Pons (tissue), 1 donor: ENCODE results near the gene SLC8A1.

Experiments
- DNase-seq: peaks from one replicate; pipeline ENCODE4 v3.0.0-alpha.2; 2016; ENCODE audit warnings: low spot score

The SLC8A1 gene

GRCh38 chr2:40147360-40147759 is 304.5 kb downstream of the SLC8A1 start:
- no peak for DNase-seq

DNA sequence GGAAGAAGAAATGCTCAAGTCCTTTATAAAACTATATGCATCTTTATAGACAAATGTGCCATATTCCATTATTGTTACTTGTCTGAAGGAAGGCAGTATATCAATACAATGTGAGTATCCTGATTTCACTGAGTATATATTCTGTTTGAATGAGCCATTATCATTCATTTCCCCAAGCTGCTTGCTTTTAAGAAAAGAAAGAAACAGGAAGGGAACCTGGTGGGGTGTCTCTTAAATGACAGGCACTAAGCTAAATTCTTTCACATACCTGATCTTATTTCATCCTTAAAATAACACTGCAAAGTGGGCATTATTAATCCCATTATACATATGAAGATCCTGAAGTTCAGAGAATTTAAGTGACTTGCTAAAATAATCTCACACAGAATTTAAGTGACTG is 307.9 kb downstream of the SLC8A1 start:
- no peak for DNase-seq

DNA sequence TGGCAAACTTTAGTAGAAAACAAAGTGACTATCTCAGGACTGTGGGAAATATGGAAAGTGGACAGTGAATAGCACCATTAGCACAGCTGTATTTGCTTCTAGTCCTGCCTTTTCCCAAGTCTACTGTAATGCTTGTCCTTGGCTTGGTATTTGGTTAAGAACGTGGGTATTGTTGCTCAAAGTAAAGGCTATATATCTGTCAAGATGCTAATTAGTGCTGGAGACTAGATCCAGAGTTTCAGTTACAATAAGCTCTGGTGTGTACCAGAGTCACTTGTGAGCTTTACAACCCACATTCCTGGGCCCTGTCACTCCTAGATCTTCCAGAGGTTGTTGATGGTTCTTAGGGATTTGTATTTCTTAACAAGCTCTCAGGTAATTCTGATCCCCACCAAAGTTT is 313.6 kb downstream of the SLC8A1 start:
- no peak for DNase-seq

- no peak for DNase-seq
These were observed 320.7 kb downstream of the SLC8A1 start for GRCh38 chr2:40131081-40131704.

GRCh38 chr2:40130251-40130994 is 321.5 kb downstream of the SLC8A1 start:
- no peak for DNase-seq

- DNase-seq, result no peak
These were observed 322.2 kb downstream of the SLC8A1 start for GRCh38 chr2:40129725-40130124.

DNA sequence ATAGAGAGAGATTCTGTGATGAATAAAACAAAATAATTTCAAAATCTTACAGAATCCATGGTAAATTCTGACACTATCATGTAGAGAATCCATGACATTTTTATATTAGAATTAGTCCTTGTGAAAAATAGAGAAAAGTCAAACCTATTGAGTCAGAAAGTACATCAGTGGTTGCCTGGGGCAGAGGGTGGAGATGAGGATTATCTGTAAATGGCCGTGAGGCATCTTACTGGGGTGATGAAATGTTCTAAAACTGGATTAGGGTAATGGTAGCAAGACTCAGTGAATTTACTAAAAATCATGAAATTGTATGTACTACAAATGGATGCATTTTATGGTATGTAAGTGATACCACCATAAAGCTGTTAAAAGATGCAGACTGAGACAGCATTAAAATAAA is 323.1 kb downstream of the SLC8A1 start:
- no peak for DNase-seq

DNA sequence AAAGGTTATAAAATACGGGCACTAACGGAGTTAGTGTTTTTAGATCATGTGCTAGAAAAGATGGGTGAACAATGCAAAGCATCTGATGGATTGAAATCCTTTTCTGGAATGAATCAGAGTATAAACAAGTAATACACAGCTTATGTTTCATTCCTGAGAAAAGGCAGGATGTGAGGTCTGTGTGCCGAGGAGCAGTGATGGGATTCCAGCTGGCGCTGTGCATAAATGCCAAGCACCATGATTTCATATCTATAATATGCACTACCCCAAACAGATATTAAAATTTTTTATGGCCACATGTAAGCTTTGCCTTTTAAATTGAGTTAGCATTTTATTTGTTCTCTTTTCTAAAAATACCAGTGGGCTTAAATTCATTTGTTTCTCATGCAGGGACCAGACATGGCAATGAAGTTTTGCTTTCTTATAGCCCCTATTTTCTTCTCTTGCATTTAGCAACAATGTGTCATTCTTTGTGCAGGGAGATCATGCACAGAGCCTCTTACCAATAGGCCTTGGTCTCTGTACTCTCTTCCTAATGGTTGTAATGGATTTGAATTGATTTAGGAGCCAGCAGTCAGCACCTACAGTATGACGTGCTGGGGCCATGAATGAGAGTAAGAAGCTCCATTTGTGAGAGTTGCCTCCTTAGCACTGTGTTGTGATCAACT is 323.9 kb downstream of the SLC8A1 start:
- DNase-seq, result no peak

DNA sequence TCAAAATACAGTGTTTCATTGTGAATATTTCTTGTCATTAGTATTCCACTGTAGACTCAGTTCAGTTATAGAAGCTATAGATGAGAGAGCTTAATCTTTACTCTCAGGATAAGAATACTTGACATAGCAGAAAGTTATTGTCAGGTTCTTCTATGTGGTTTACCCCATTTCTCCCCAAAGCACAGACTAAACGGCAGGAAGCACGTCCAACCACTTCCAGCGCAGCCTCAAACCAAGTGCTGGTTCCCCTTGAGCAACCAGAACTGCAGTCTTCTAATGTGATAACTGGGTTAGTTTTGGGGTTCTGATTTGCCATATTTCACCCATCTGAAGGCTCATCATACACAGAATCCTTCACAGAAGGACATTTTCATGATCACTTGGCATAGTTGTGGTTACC is 324.7 kb downstream of the SLC8A1 start:
- no peak for DNase-seq

DNA sequence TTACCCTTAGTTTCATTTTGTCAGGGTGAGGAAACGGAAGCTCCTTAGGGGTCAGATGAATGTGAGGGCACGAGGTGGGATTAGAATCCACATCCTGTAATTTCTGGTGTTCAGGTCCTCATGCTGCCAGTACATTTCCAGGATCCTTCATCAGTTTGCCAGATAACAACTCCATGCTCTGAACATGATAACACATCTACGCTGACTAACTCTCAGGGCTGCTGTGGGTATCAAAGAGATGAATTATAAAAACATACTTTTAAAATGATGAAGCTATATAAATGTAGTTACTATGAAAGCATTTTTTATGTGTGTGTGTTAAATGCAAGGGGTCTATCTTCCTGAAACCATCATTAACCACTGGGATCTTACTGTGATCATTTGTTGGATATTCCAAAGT is 325.9 kb downstream of the SLC8A1 start:
- no peak for DNase-seq

- DNase-seq, result no peak
These were observed 328.1 kb downstream of the SLC8A1 start for GRCh38 chr2:40123746-40124145.

GRCh38 chr2:40123326-40123725 is 328.6 kb downstream of the SLC8A1 start:
- DNase-seq, result no peak

DNA sequence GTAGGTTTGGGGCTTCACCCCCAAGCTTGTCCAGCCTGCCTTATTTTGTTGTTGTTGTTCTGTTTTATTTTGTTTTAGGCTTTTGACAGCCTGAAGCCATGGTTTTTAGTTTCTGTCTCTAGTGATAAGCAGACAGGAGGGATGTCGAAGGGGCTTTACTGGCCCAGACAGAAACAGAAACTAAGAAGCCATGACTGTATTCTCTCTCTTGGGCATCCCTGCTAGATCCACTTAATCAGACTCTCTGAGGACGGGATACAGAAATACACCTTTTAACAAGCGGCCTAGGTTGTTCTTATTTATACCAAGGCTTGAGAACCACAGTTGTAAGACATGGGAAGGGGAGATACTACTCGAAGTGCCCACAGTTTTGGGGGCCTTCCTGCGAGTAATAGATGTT is 330.9 kb downstream of the SLC8A1 start:
- DNase-seq, result no peak

DNA sequence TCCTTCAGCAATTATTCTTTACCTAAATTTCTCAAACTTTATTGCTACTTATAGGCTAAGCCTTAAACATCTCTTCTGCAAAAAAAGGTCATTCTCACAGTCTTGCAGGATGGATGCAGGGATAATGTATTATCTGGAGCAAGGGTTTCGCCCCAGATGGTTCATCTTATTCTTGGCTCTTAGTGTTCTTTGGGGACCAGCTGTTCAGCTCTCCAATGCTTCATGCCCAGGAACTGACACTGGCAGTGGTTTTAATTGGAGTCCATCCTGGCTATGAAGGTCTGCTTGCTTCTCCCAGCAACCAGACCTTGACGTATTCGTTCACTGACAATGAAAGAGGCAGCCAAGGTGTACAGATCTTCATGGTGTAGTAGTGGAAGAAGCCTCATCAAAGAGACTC is 331.9 kb downstream of the SLC8A1 start:
- DNase-seq, result peak; percentile 25

DNA sequence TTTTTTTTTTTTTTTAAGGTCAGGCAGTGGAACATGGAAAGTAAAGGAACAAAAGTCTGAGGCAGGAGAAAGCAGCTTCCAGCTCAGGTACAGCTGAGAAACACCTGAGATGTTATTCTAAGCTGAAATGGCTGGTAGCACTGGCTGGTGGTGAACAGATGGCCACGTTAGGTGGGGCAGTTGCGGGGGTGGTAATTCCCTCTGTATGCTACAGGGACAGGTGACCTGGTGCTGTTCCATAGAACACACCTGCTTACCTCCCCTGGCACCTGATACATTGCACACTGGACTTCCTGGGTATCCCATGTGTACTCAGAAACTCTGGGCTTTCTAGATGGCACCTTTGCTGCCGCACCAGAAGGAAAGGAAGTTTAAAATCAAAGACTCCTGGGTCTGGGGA is 333.3 kb downstream of the SLC8A1 start:
- DNase-seq, result no peak

DNA sequence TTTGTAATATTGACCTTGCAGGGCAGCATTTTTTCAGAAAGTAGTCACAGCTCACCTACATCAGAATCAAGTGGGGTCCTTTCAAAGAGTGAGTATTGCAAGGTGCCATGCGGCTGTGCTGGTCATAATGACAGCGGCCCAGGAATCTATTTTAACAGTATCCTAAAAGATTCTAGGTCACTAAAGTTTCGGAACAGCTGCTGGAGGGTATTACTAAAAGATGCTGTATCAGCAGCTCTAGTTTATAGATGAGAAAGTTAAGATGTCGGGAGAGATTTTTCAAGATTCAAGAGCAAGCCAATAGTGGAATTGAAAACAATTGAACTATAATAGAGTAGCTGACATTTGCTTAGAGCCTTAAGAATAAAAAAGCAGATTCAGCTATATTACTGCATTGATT is 336.0 kb downstream of the SLC8A1 start:
- DNase-seq, result no peak

- no peak for DNase-seq
These were observed 336.5 kb downstream of the SLC8A1 start for GRCh38 chr2:40115348-40115747.

- no peak for DNase-seq
These were observed 337.9 kb downstream of the SLC8A1 start for GRCh38 chr2:40113997-40114396.

- DNase-seq, result no peak
These were observed 338.5 kb downstream of the SLC8A1 start for GRCh38 chr2:40113272-40113968.

GRCh38 chr2:40109381-40109780 is 342.5 kb downstream of the SLC8A1 start:
- DNase-seq, result no peak

DNA sequence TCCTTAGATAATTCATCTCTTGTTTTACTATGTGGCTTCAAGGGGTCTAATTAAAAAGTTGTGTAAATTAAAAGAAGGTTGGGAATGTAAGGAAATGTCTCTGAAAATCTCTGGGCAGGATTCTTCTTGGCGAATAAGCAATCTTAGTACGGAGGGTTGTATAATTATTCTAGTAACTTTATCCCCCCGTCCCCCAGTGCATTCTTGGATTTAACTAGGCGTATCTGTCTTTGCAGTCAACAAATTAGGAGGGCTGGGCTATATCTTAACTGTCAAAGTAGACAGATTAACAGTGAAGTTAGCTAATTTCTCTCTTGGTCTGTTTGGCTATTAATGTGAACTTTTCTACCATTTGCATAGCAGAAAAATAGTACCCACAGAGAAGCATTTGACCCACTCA is 343.0 kb downstream of the SLC8A1 start:
- no peak for DNase-seq

- no peak for DNase-seq
These were observed 345.8 kb downstream of the SLC8A1 start for GRCh38 chr2:40106061-40106460.

DNA sequence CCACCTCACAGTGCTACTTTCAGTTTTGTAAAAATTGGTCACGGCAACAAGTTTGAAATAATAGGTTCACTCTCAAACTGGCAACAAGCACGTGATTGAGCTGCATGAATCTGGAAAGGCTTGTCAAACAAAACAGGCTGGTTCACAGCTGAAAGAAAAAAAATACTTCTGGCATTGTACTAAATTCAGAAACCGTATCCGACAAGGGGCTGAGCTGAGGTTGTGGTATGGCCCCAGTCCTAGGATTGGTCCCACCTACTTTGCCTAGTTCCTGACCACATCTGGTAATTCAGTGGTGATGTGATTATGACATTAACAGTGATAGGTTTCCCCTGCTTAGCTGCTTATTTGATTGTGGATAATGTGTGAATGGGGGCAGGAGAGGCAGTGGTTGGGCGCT is 346.3 kb downstream of the SLC8A1 start:
- no peak for DNase-seq
